ENCODE data around the gene WDFY2. TPM values are rescaled to one million over a fixed set of nuclear protein-coding genes. Genes with fewer than 3 reads are reported as not detected.

WDFY2 gene
- total and polyA plus RNA-seq, 5 experiments from 2014 or later = 3.8 to 24.8 (median 4.4) TPM

GRCh38 chr13:51714663-51715168 is 130.5 kb downstream of the WDFY2 start:
- Mint-ChIP-seq H3K9me3 (no peaks in the 10 kb centered on the region), H3K4me3 (no peak overlapping the region), H3K4me1 (peaks cover 0 to 4% (median 2%) of the 10 kb centered on the region in 4 donors), H3K27ac (peak overlapping the region in 1 of 10 donors; percentile 10), H3K27me3 (no peaks in the 10 kb centered on the region), H3K36me3 (peaks cover 0 to 6% (median 4%) of the 10 kb centered on the region in 3 donors)
- POLR2A ChIA-PET = no interaction called here
- ATAC-seq (no peak), DNase-seq (no peak)

DNA sequence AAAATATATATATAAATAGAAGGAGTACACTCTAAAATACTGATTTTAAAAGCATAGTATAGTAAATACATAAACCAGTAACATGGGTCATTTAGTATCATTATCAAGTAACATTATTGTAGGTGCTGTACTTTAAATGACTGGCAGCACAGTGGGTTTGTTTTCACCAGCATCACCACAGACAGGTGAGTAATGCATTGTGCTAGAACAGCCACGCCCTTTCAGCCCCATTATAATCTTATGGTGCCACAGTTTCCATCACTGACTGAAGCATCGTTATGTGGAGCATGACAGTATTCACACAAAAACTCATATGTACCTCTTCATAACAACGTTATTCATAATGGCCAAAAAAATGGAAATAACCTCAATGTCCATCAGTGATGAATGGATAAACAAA is 131.4 kb downstream of the WDFY2 start:
- peaks cover 0 to 4% (median 2%) of the 10 kb centered on the region in 4 donors for H3K4me1 Mint-ChIP-seq
- no peak overlapping the region for H3K27ac Mint-ChIP-seq

GRCh38 chr13:51717786-51718398 is 133.6 kb downstream of the WDFY2 start:
- no peak overlapping the region for H3K4me3 Mint-ChIP-seq
- peaks cover 0 to 1% (median 0%) of the 10 kb centered on the region in 5 donors for H3K27me3 Mint-ChIP-seq
- peaks cover 0 to 22% (median 3%) of the 10 kb centered on the region in 3 donors for H3K36me3 Mint-ChIP-seq
- POLR2A ChIA-PET = no interaction called here
- peak overlapping the region in 4 of 10 donors; percentile 2 to 11 (median 6) for H3K27ac Mint-ChIP-seq
- H3K9me3 Mint-ChIP-seq = no peaks in the 10 kb centered on the region
- ATAC-seq (no peak), DNase-seq (no peak)
- peaks cover 0 to 6% (median 2%) of the 10 kb centered on the region in 4 donors for H3K4me1 Mint-ChIP-seq

More for the DNA sequence above, 131.4 kb downstream of the WDFY2 start:
- Mint-ChIP-seq H3K9me3 (no peaks in the 10 kb centered on the region), H3K36me3 (peaks cover 0 to 6% (median 4%) of the 10 kb centered on the region in 3 donors), H3K27me3 (no peaks in the 10 kb centered on the region), H3K4me3 (no peak overlapping the region)
- no peak for ATAC-seq
- no peak for DNase-seq
- POLR2A ChIA-PET = no interaction called here

- no peak for ATAC-seq
- Mint-ChIP-seq H3K4me1 (peaks cover 0 to 6% (median under 1%) of the 10 kb centered on the region in 4 donors), H3K4me3 (no peak overlapping the region), H3K9me3 (no peaks in the 10 kb centered on the region), H3K27ac (peak overlapping the region in 1 of 10 donors; percentile 22), H3K36me3 (peaks cover 0 to 26% (median 9%) of the 10 kb centered on the region in 3 donors), H3K27me3 (peaks cover 0 to 1% (median 0%) of the 10 kb centered on the region in 5 donors)
- POLR2A ChIA-PET = interaction anchor here (1.3 kb wide), 1 partner anchor 266 kb away, joined by 5 read pairs; the partner anchor contains the start of gene INTS6
- no peak for DNase-seq
Observed at GRCh38 chr13:51719394-51719793, 135.1 kb downstream of the WDFY2 start.

DNA sequence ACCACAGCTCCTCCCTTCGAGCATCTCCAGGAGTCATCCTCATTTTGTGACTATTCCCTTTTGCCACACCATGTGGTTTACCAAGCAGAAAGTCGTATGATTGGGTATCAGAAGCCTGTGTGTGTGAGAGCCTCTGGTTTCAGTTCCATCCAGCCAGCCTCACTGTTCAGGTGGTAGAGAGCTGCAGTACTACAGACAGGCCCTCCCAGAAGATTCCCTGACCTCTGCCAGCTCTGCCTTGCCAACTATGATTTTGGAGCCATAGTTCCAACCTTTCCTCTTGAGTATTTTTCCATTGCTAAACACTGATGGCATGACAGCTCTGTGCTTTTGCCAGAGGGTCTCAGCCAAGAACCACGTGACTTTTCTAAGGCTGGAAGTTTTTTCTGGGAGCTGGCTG is 137.2 kb downstream of the WDFY2 start:
- POLR2A ChIA-PET = no interaction called here
- no peak for ATAC-seq
- Mint-ChIP-seq H3K4me1 (peaks cover 0 to 6% (median 1%) of the 10 kb centered on the region in 4 donors), H3K4me3 (no peak overlapping the region), H3K9me3 (no peaks in the 10 kb centered on the region), H3K27ac (peak overlapping the region in 2 of 10 donors; percentile 2 to 16), H3K27me3 (peaks cover 0 to 1% (median 0%) of the 10 kb centered on the region in 5 donors), H3K36me3 (peaks cover 4 to 32% (median 19%) of the 10 kb centered on the region in 3 donors)
- DNase-seq = no peak

GRCh38 chr13:51723529-51723928 is 139.3 kb downstream of the WDFY2 start:
- peaks cover 0 to 1% (median 0%) of the 10 kb centered on the region in 5 donors for H3K27me3 Mint-ChIP-seq
- ATAC-seq = no peak
- H3K27ac Mint-ChIP-seq = peak overlapping the region in 3 of 10 donors; percentile 2 to 36 (median 11)
- peaks cover 0 to 4% (median 1%) of the 10 kb centered on the region in 4 donors for H3K4me1 Mint-ChIP-seq
- H3K9me3 Mint-ChIP-seq = no peaks in the 10 kb centered on the region
- no peak for DNase-seq
- H3K36me3 Mint-ChIP-seq = peaks cover 4 to 49% (median 33%) of the 10 kb centered on the region in 3 donors
- POLR2A ChIA-PET = no interaction called here
- no peak overlapping the region for H3K4me3 Mint-ChIP-seq

DNA sequence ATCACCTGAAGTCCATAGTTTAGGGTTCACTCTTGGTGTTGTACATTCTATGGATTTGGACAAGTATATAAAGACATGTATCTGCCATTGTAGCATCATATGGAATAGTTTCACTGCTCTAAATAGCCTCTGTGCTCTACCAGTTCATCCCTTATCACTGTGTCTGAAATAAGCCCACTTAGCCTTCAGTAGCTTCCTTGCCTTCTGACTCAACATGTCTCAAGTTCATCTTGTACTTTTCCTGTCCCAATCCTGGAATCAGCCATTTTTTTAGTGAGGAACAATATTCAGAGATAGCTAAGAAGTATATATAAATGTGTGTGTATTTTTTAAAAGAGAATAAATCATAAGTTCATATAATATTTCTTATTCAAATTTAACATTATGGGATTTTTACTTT is 140.5 kb downstream of the WDFY2 start:
- H3K27ac Mint-ChIP-seq = no peak overlapping the region
- peaks cover 0 to 3% (median under 1%) of the 10 kb centered on the region in 4 donors for H3K4me1 Mint-ChIP-seq
- DNase-seq = no peak
- POLR2A ChIA-PET = interaction anchor here (0.7 kb wide), 1 partner anchor 25 kb away, joined by 3 read pairs; no protein-coding TSS in a partner anchor
- ATAC-seq = no peak
- H3K27me3 Mint-ChIP-seq = peaks cover 0 to 1% (median 0%) of the 10 kb centered on the region in 5 donors
- H3K36me3 Mint-ChIP-seq = peaks cover 4 to 44% (median 33%) of the 10 kb centered on the region in 3 donors
- no peaks in the 10 kb centered on the region for H3K9me3 Mint-ChIP-seq
- H3K4me3 Mint-ChIP-seq = no peak overlapping the region

DNA sequence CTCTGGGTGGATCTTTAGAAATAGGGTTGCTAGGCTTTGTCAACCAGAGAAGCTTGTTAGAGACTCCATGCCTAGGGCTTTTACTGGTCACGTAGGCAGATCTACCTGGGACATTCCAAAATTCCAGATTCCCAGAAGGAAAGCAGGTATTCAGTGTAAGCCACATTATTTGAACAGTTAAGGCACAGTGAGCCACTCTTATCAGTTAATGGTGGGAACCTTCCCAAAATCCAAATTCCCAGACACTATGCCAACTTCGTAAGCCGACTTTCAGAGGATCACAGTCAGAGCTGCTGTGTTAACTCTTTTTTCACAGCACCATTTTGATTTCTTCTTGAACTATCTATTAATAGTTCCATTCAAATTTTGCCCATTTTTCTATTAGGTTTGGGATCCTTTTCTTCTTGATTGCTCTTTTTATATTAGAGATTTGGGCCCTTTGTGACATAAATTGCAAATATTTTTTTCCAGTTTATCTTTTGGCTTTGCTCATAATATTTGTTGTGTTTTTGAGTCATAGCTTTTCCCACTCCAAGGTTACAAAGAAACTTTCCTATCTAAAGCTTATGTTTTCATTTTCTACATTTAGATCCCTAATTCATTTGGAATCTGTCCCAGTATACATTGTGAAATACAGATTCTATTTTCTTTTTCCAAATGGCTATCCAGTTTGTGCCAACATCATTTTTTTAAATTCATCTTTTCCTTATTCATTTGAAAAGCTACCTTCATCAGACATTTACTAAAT is 142.4 kb downstream of the WDFY2 start:
- POLR2A ChIA-PET = no interaction called here
- H3K27ac Mint-ChIP-seq = no peak overlapping the region
- no peaks in the 10 kb centered on the region for H3K9me3 Mint-ChIP-seq
- ATAC-seq (no peak), DNase-seq (no peak)
- peaks cover 4 to 35% (median 33%) of the 10 kb centered on the region in 3 donors for H3K36me3 Mint-ChIP-seq
- no peak overlapping the region for H3K4me3 Mint-ChIP-seq
- H3K27me3 Mint-ChIP-seq = no peaks in the 10 kb centered on the region
- peaks cover 0 to 4% (median 0%) of the 10 kb centered on the region in 4 donors for H3K4me1 Mint-ChIP-seq

DNA sequence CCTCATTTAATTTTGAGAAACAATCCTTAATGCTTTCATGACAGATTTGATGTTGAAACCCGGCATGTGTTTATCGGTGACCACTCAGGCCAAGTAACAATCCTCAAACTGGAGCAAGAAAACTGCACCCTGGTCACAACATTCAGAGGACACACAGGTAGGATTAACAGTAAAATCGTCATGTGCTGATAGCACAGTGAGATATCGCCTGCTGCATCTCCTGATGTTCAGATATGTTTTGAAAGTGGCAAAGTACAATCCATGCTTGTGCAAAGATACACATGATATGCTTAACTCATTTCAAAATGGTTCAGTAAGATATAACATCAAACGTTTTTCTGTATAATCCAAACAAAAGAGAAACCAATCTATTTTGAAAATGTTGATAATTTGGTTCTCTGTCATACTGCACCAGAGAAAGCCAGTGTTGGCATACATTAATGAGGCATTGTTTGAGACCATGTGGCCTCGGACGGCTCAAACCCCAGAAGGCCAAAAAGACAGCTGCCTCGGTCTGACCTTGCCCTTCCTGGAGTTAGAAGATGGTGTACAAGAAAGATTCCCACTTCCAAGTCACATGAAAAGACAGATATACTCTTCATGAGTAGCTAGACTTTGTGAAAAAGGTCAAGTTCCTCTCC is 143.5 kb downstream of the WDFY2 start:
- Mint-ChIP-seq H3K36me3 (peaks cover 4 to 35% (median 30%) of the 10 kb centered on the region in 3 donors), H3K27me3 (no peaks in the 10 kb centered on the region), H3K4me3 (no peak overlapping the region), H3K27ac (no peak overlapping the region), H3K4me1 (peaks cover 0 to 5% (median under 1%) of the 10 kb centered on the region in 4 donors), H3K9me3 (no peaks in the 10 kb centered on the region)
- ATAC-seq (no peak), DNase-seq (no peak)
- POLR2A ChIA-PET = no interaction called here

DNA sequence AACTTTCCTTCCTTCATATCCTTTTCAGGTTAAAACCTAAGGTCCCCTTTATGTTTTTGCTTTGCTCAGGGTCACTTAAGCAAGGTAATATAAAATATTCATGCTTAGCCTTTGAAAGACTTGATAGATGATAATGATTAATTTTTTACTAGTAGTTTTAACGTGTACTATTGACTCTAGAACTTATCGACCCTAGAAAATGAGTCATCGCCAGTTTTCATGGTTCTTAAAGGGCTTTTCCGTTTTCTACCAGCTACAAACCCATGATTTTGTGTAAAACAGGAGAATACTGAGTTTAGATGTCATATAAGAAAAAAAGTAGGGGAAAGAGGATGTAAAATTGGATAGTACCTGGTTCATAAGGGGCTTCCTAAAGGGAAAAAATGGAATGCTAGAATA is 144.0 kb downstream of the WDFY2 start:
- Mint-ChIP-seq H3K27me3 (no peaks in the 10 kb centered on the region), H3K27ac (no peak overlapping the region), H3K36me3 (peaks cover 4 to 33% (median 32%) of the 10 kb centered on the region in 3 donors), H3K4me1 (peaks cover 0 to 5% (median under 1%) of the 10 kb centered on the region in 4 donors), H3K9me3 (no peaks in the 10 kb centered on the region), H3K4me3 (no peak overlapping the region)
- no peak for DNase-seq
- no peak for ATAC-seq
- POLR2A ChIA-PET = no interaction called here

DNA sequence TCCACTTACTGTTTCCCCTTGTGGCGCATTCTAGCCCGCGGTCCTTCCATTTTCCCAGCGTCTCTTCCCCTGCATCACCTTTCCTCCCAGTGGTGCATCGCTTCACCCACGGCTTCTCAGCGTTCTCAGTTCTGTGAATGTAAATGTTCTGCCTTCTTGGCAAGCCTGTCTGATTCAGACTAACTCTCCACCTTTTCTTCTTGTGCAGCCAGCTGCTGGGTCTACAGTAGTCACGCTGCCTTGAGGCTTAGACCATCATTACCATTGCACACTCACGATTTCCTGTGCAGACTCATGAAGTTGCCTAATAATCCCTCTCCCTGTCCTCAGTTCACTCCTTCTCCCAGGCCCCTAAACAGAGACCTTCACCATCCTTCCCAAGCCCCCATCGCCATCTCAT is 144.7 kb downstream of the WDFY2 start:
- Mint-ChIP-seq H3K36me3 (peaks cover 4 to 32% (median 29%) of the 10 kb centered on the region in 3 donors), H3K4me1 (peaks cover 0 to 5% (median 4%) of the 10 kb centered on the region in 4 donors), H3K27ac (no peak overlapping the region), H3K9me3 (no peaks in the 10 kb centered on the region), H3K4me3 (no peak overlapping the region), H3K27me3 (no peaks in the 10 kb centered on the region)
- DNase-seq (no peak), ATAC-seq (no peak)
- POLR2A ChIA-PET = no interaction called here

- H3K4me3 Mint-ChIP-seq = no peak overlapping the region
- no peaks in the 10 kb centered on the region for H3K27me3 Mint-ChIP-seq
- POLR2A ChIA-PET = no interaction called here
- DNase-seq (no peak), ATAC-seq (no peak)
- no peaks in the 10 kb centered on the region for H3K9me3 Mint-ChIP-seq
- H3K36me3 Mint-ChIP-seq = peaks cover 4 to 32% (median 27%) of the 10 kb centered on the region in 3 donors
- H3K27ac Mint-ChIP-seq = no peak overlapping the region
- peaks cover 0 to 4% (median 3%) of the 10 kb centered on the region in 4 donors for H3K4me1 Mint-ChIP-seq
Observed at GRCh38 chr13:51729866-51730553, 145.7 kb downstream of the WDFY2 start.
